ENCODE results near the gene AP3D1. TPM values are rescaled to one million over a fixed set of nuclear protein-coding genes. Genes with fewer than 3 reads are reported as not detected.
A peak's percentile ranks its signal among the peaks of the same experiment; 100 is the strongest.

Gene AP3D1
- total RNA-seq, 1 donor from 2014 or later = 162 TPM

GRCh38 chr19:2166741-2167738 lies 15.7 kb upstream of the AP3D1 start:
- Histone ChIP-seq H3K4me3 (ENCODE audit: insufficient read depth, low read depth, low read length) (peak overlapping the region; percentile 17), H3K4me2 (ENCODE audit: low read length) (peak overlapping the region; percentile 81), H3K9me3 (ENCODE audit: insufficient read depth, low read depth, low read length) (no peaks in the 10 kb centered on the region), H3K27ac (ENCODE audit: low read depth, low read length) (peak overlapping the region; percentile 91), H4K20me1 (ENCODE audit: insufficient read depth, low read length) (peaks cover 68% of the 10 kb centered on the region), H2AFZ (ENCODE audit: low read depth, low read length) (no peak overlapping the region), H3K79me2 (ENCODE audit: insufficient read depth, low read length) (peaks cover 76% of the 10 kb centered on the region), H3K4me1 (ENCODE audit: insufficient read depth, low read length) (peaks cover 51% of the 10 kb centered on the region), H3K27me3 (ENCODE audit: insufficient read depth, low read length) (no peaks in the 10 kb centered on the region), H3K36me3 (ENCODE audit: insufficient read depth, low read length) (no peaks in the 10 kb centered on the region), H3K9ac (ENCODE audit: low read length) (peak overlapping the region; percentile 40)
- peak; percentile 62 for DNase-seq (ENCODE audit: low read depth)
- Mint-ChIP-seq H3K4me3 (ENCODE audit: unreplicated experiment) (peak overlapping the region; percentile 60), H3K27me3 (ENCODE audit: low read depth, unreplicated experiment) (no peaks in the 10 kb centered on the region), H3K9me3 (ENCODE audit: unreplicated experiment) (no peaks in the 10 kb centered on the region), H3K36me3 (ENCODE audit: low read depth, unreplicated experiment) (no peaks in the 10 kb centered on the region), H3K27ac (ENCODE audit: unreplicated experiment) (peak overlapping the region; percentile 97), H3K4me1 (ENCODE audit: low read depth, unreplicated experiment) (peaks cover 30% of the 10 kb centered on the region)
- TF ChIP-seq CTCF (IDR thresholded peaks at IDR 0.05; ENCODE audit: insufficient read depth, low read depth, low read length) = no peak
- TF ChIP-seq EZH2 (IDR thresholded peaks at IDR 0.05; ENCODE audit: insufficient read depth, low read length) = no peak
- no peak for FAIRE-seq

GRCh38 chr19:2164020-2164998 lies 12.9 kb upstream of the AP3D1 start:
- peak overlapping the region; percentile 98 for H3K4me3 Mint-ChIP-seq (ENCODE audit: unreplicated experiment)
- Histone ChIP-seq H3K27ac (ENCODE audit: low read depth, low read length) (peak overlapping the region; percentile 76), H3K79me2 (ENCODE audit: insufficient read depth, low read length) (peaks cover 49% of the 10 kb centered on the region), H3K9me3 (ENCODE audit: insufficient read depth, low read depth, low read length) (no peaks in the 10 kb centered on the region), H3K4me1 (ENCODE audit: insufficient read depth, low read length) (peaks cover 28% of the 10 kb centered on the region), H4K20me1 (ENCODE audit: insufficient read depth, low read length) (peaks cover 41% of the 10 kb centered on the region), H3K9ac (ENCODE audit: low read length) (peak overlapping the region; percentile 89), H3K36me3 (ENCODE audit: insufficient read depth, low read length) (no peaks in the 10 kb centered on the region), H3K4me3 (ENCODE audit: insufficient read depth, low read depth, low read length) (peak overlapping the region; percentile 96), H3K27me3 (ENCODE audit: insufficient read depth, low read length) (no peaks in the 10 kb centered on the region), H2AFZ (ENCODE audit: low read depth, low read length) (no peak overlapping the region), H3K4me2 (ENCODE audit: low read length) (peak overlapping the region; percentile 99)
- H3K4me1 Mint-ChIP-seq (ENCODE audit: low read depth, unreplicated experiment) = peaks cover 18% of the 10 kb centered on the region
- FAIRE-seq (no peak), DNase-seq (ENCODE audit: low read depth) (no peak)
- no peaks in the 10 kb centered on the region for H3K27me3 Mint-ChIP-seq (ENCODE audit: low read depth, unreplicated experiment)
- H3K27ac Mint-ChIP-seq (ENCODE audit: unreplicated experiment) = peak overlapping the region; percentile 94
- no peaks in the 10 kb centered on the region for H3K9me3 Mint-ChIP-seq (ENCODE audit: unreplicated experiment)
- H3K36me3 Mint-ChIP-seq (ENCODE audit: low read depth, unreplicated experiment) = no peaks in the 10 kb centered on the region
- no peak for TF ChIP-seq EZH2 (IDR thresholded peaks at IDR 0.05; ENCODE audit: insufficient read depth, low read length)
- no peak for TF ChIP-seq CTCF (IDR thresholded peaks at IDR 0.05; ENCODE audit: insufficient read depth, low read depth, low read length)

Data from astrocyte (in vitro differentiated cells and primary cell).